GM23338 (cell line): Measurements from ENCODE around the gene CPT2. TPM values are rescaled to one million over a fixed set of nuclear protein-coding genes. Genes with fewer than 3 reads are reported as not detected.

ENCODE experiments used
- CREB1 ChIP-seq: fragments of 250-450 bp; sonication (Bioruptor Pico); IDR thresholded peaks from 2 replicates; pipeline ENCODE4 v1.5.0; 2020; ENCODE audit warnings: low read depth, mild to moderate bottlenecking, moderate library complexity
- EZH2phosphoT487 ChIP-seq: fragments of 200-600 bp; sonication (generic); IDR thresholded peaks from one replicate; pipeline ENCODE4 v1.8.1; 2018; ENCODE audit warnings: antibody characterized with exemption; ENCODE audit not compliant: unreplicated experiment
- NANOG ChIP-seq: IDR thresholded peaks from 2 replicates; pipeline ENCODE4 v1.6.1; 2016; ENCODE audit warnings: antibody characterized with exemption, borderline replicate concordance
- POLR2AphosphoS5 ChIP-seq: IDR thresholded peaks from 2 replicates; pipeline ENCODE4 v1.6.1; 2016; ENCODE audit warnings: antibody characterized with exemption, low read depth
- ZNF114 ChIP-seq: fragments of 250-450 bp; sonication (Bioruptor Pico); IDR thresholded peaks from 2 replicates; pipeline ENCODE4 v1.5.0; 2020; ENCODE audit warnings: mild to moderate bottlenecking, moderate library complexity
- ZNF331 ChIP-seq: fragments of 250-450 bp; sonication (Bioruptor Pico); IDR thresholded peaks from 2 replicates; pipeline ENCODE4 v1.5.0; 2020; ENCODE audit warnings: low read depth, mild to moderate bottlenecking, moderate library complexity
- polyA plus RNA-seq: library from polyadenylated mRNA; unstranded; fragments of >200 nt; fragmentation: Nextera tagmentation; extraction: Ambion mirVana; gene quantifications from 2 replicates; pipeline ENCODE4 v1.2.1, GENCODE V29; 2016
- total RNA-seq: library from RNA; depleted of rRNA; stranded (reverse); fragments of >200 nt; shearing (Covaris generic); gene quantifications from 2 replicates; pipeline ENCODE4 v1.2.3, GENCODE V29; 2014
- TF ChIP-seq, protein P1 (sequence below): fragments of 250-450 bp; sonication (Bioruptor Pico); IDR thresholded peaks from 2 replicates; pipeline ENCODE4 v1.5.0; 2020; ENCODE audit warnings: mild to moderate bottlenecking, moderate library complexity
- TF ChIP-seq, protein P2 (sequence below), 2 experiments: fragments of 200-600 bp in 1 of 2; sonication (generic) in 1 of 2; conservative IDR thresholded peaks; 2 replicates each; pipeline versions ENCODE4 v1.5.1 to v1.6.1; 2016 to 2017; ENCODE audit warnings: antibody characterized with exemption in 2 of 2, low read depth in 2 of 2, mild to moderate bottlenecking in 2 of 2, moderate library complexity in 1 of 2
- TF ChIP-seq, protein P3 (sequence below): IDR thresholded peaks from 2 replicates; pipeline ENCODE4 v1.6.1; 2016; ENCODE audit warnings: antibody characterized with exemption

CPT2 gene
- total and polyA plus RNA-seq, 2 experiments from 2014 or later = 11.2 to 30.6 TPM

DNA sequence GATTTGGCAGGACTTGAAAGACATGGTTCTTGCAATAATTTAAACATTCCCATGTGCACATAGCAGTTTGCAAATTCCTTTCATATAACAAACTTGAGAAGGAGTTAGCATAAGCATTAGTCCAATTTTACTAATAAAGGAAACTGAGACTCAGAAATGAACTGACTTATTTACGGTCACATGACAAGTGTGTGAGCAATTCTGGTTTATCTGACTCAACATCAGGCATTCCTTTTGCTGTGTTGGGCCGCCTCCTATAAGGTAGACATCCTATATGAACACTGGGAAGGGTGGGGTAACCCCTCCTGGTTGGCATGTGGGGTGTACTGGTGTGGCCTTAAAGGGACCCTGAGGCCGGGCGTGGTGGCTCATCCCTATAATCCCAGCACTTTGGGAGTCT is 8.5 kb upstream of the CPT2 start (continued):
- TF ChIP-seq, protein P1, sequence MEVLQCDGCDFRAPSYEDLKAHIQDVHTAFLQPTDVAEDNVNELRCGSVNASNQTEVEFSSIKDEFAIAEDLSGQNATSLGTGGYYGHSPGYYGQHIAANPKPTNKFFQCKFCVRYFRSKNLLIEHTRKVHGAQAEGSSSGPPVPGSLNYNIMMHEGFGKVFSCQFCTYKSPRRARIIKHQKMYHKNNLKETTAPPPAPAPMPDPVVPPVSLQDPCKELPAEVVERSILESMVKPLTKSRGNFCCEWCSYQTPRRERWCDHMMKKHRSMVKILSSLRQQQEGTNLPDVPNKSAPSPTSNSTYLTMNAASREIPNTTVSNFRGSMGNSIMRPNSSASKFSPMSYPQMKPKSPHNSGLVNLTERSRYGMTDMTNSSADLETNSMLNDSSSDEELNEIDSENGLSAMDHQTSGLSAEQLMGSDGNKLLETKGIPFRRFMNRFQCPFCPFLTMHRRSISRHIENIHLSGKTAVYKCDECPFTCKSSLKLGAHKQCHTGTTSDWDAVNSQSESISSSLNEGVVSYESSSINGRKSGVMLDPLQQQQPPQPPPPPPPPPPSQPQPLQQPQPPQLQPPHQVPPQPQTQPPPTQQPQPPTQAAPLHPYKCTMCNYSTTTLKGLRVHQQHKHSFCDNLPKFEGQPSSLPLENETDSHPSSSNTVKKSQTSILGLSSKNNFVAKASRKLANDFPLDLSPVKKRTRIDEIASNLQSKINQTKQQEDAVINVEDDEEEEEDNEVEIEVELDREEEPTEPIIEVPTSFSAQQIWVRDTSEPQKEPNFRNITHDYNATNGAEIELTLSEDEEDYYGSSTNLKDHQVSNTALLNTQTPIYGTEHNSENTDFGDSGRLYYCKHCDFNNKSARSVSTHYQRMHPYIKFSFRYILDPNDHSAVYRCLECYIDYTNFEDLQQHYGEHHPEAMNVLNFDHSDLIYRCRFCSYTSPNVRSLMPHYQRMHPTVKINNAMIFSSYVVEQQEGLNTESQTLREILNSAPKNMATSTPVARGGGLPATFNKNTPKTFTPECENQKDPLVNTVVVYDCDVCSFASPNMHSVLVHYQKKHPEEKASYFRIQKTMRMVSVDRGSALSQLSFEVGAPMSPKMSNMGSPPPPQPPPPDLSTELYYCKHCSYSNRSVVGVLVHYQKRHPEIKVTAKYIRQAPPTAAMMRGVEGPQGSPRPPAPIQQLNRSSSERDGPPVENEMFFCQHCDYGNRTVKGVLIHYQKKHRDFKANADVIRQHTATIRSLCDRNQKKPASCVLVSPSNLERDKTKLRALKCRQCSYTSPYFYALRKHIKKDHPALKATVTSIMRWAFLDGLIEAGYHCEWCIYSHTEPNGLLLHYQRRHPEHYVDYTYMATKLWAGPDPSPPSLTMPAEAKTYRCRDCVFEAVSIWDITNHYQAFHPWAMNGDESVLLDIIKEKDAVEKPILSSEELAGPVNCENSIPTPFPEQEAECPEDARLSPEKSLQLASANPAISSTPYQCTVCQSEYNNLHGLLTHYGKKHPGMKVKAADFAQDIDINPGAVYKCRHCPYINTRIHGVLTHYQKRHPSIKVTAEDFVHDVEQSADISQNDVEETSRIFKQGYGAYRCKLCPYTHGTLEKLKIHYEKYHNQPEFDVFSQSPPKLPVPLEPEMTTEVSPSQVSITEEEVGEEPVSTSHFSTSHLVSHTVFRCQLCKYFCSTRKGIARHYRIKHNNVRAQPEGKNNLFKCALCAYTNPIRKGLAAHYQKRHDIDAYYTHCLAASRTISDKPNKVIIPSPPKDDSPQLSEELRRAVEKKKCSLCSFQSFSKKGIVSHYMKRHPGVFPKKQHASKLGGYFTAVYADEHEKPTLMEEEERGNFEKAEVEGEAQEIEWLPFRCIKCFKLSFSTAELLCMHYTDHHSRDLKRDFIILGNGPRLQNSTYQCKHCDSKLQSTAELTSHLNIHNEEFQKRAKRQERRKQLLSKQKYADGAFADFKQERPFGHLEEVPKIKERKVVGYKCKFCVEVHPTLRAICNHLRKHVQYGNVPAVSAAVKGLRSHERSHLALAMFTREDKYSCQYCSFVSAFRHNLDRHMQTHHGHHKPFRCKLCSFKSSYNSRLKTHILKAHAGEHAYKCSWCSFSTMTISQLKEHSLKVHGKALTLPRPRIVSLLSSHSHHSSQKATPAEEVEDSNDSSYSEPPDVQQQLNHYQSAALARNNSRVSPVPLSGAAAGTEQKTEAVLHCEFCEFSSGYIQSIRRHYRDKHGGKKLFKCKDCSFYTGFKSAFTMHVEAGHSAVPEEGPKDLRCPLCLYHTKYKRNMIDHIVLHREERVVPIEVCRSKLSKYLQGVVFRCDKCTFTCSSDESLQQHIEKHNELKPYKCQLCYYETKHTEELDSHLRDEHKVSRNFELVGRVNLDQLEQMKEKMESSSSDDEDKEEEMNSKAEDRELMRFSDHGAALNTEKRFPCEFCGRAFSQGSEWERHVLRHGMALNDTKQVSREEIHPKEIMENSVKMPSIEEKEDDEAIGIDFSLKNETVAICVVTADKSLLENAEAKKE (CRISPR knock-in tag) = no peak
- no peak for TF ChIP-seq EZH2phosphoT487
- TF ChIP-seq CREB1 = no peak
- TF ChIP-seq POLR2AphosphoS5 = no peak
- no peak for TF ChIP-seq ZNF331 (CRISPR knock-in tag)
- no peak for TF ChIP-seq ZNF114
- TF ChIP-seq, protein P2, sequence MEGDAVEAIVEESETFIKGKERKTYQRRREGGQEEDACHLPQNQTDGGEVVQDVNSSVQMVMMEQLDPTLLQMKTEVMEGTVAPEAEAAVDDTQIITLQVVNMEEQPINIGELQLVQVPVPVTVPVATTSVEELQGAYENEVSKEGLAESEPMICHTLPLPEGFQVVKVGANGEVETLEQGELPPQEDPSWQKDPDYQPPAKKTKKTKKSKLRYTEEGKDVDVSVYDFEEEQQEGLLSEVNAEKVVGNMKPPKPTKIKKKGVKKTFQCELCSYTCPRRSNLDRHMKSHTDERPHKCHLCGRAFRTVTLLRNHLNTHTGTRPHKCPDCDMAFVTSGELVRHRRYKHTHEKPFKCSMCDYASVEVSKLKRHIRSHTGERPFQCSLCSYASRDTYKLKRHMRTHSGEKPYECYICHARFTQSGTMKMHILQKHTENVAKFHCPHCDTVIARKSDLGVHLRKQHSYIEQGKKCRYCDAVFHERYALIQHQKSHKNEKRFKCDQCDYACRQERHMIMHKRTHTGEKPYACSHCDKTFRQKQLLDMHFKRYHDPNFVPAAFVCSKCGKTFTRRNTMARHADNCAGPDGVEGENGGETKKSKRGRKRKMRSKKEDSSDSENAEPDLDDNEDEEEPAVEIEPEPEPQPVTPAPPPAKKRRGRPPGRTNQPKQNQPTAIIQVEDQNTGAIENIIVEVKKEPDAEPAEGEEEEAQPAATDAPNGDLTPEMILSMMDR (conservative IDR thresholded peaks at IDR 0.05; ENCODE audit: low read depth in 2 of 2) = no peak
- TF ChIP-seq NANOG = no peak
- TF ChIP-seq, protein P3, sequence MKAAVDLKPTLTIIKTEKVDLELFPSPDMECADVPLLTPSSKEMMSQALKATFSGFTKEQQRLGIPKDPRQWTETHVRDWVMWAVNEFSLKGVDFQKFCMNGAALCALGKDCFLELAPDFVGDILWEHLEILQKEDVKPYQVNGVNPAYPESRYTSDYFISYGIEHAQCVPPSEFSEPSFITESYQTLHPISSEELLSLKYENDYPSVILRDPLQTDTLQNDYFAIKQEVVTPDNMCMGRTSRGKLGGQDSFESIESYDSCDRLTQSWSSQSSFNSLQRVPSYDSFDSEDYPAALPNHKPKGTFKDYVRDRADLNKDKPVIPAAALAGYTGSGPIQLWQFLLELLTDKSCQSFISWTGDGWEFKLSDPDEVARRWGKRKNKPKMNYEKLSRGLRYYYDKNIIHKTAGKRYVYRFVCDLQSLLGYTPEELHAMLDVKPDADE = no peak
